Effector CD4-positive, alpha-beta T cell (primary cell): ENCODE measurements around the gene DGLUCY.
"Not testable (repeated sequence)": the region's sequence is repeated elsewhere in the genome, so short reads cannot be mapped to it uniquely, and the experiment has no call there.

Experiments used
- DNase-seq: peaks from one replicate; pipeline ENCODE4 v3.0.0-alpha.2; 2020

The DGLUCY gene

DNA sequence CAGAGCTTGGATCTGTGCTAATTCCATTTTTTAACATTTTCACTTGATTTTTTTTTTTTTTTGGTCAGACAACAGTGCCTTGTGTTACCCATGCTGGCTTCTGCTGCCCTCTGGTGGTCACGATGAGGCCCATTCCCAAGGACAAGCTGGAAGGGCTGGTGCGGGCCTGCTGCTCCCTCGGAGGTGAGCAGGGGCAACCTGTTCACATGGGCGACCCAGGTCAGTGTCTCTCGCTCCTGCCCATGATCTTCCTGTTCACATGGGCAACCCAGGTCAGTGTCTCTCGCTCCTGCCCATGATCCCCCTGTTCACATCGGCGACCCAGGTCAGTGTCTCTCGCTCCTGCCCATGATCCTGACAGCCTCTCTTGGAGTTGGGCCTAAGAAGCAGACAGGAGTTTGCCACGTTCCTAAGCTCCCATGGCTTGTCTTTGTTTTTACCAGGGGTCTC is 59.4 kb downstream of the DGLUCY start:
- DNase-seq, result peak; percentile 71

DNA sequence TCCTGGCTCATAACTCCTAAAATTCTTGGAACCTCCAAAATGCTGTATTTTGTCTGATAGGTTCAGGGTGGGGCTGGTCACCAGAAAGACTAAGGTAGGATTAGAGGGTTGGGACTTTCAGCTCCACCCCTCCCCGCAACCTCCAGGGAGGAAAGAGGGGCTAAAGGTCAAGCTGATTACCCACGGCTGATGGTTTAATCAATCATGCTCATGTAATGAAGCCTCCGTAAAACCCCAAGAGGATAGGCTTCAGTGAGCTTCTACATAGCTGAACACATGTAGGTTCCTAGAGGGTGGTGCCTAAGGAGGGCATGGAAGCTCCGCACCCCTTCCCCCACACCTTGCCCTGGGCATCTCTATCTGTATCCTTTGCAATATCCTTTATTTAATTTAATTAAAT is 60.0 kb downstream of the DGLUCY start:
- DNase-seq, result no peak

DNA sequence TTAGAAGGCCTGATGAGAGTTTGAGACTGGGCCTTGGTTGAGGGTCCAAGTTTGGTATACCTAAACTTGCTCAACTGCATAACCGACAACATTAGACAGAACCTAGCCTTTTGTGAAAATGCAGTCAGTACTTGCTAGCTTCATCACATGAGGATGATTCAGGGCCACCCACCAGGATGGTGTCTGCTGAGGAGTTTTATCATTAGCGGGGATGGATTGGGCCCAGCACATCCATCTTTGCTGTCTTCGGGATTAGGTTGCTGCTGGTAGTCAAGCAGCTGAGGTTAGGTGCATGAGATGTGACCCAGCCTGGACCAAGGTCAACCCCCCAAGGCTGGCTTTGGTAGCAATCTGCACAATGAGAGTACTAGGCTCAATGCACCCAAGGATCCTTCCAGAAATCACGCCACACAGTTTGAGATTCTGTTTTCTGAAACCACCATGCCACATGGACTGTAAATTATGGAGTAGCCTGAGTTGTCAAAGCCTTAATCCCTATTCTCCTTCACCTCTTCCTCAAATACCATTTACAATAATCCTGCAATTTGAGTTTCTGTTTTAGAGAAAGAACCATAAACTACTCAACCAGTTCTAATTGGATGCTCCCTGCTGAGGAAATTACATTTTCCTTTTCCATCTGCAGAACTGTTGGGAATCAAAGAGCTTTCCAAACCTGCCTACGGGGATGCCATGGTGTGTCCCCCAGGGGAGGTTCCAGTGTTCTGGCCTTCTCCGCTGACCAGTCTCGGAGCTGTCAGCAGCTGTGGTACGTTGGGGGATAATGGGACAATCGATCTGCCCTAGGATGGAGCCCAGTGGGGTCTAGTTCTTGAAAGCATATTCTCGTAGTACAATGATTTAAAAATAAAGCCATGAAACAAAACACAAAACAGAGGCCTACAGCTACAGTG is 61.7 kb downstream of the DGLUCY start:
- DNase-seq, result no peak

DNA sequence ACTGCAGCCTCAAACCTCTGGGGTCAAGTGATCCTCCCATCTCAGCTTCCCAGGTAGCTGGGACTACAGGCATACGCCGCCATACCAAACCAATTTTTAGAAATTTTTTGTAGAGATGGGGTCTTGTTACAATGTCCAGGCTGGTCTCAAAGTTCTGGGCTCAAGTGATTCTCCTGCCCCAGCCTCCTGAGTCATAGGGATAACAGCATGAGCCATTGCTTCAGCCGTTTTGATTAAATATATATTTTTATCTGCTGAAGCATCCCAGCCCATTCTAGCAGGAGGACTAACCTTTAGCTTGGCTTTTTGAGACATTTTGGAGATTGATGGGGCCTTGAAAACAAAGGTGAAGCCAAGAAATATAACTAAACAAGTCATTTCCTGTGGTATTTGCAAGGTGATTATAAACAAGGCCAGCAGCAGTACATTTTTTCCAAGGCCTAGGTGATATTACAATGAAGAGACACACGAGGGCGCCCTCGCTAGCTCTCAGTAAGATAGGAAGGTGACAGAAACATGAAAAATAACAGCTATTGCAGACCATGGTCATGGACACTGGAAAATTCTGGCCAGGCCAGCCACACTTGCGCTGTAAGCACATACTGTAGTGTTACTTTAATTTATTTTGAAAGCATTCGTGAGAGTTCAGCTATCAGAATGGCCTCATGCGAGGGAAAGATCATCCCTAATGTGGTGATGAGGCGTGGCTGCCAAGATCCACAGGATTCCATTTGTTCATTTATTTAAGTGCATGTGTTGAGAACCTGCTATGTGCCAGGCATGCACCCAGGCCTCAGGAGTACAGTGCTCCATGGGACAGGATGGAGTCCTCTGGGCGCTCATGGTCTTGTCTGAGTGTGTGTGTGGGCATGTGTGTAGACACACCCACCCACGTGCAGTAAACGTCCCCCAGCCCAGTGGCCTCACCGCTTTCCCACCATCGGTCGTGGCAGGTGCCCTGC is 63.5 kb downstream of the DGLUCY start:
- DNase-seq, result peak; percentile 54

DNA sequence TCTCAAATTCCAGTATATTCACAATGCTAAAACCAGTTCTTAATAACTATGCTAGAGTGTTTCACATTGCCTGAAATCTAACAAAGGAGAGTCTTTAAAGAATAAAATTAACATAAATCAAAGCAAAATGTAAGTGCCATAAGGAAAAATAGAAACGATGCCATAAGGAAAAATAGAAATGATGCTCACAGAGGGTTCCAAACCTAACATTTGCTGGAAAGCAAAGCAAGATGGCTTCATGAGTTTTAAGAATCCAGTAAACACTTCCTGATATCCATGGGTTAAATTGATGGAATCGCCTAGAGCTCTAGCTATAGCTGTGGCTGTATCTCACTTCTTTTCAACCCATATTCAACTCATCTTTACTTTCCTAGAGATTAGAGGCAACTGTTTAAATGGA is 66.7 kb downstream of the DGLUCY start:
- DNase-seq, result no peak

DNA sequence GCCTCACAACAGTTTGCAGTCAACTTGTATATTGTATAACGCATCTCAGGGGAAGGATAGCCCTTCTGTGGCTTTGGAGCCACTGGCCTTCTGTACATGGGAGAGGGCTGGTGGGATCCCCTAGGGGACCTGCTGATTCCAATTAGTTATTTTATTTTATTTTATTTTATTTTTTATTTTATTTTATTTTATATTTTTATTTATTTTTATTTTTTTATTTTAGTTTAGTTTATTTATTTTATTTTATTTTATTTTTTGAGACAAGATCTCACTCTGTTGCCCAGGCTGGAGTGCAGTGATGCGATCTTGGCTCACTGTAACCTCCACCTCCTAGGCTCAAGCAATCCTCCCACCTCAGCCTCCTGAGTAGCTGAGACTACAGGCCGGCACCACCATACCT is 68.9 kb downstream of the DGLUCY start:
- DNase-seq, result not testable (repeated sequence)

DNA sequence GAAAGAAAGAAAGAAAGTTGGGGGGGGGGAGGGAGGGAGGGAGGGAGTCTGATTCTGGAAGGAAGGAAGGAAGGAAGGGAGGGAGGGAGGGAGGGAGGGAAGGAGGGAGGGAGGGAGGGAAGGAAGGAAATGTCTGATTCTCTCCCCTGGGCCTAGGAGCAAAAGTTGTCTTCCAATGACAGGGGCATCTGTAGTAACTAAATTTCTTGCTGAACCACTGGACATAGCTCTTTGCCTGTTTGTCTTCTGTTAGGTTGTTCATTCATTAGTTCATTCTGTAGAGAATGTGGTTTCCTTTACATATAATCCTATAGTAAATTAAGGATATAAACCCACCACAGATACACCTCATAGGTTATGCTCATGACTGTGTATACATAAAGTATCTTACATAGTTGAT is 70.7 kb downstream of the DGLUCY start:
- DNase-seq, result no peak

DNA sequence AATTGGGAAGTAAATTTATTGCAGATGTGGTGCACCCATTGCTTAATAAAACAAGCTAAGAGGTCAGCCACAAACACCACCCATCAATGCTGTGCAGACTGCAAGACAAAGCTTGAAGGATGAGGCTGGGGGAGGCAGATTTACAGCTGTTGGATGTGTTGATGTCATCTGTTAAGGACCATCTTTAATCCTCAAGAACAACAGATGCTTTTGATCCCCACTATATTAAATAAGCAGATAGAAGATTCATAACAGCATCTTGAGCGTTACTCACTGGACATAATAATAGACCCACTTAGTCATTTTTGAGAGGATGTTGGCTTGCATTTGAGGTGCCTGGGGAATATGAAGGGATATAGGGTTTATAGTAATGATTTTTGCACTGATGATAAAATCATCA is 71.8 kb downstream of the DGLUCY start:
- DNase-seq, result no peak

DNA sequence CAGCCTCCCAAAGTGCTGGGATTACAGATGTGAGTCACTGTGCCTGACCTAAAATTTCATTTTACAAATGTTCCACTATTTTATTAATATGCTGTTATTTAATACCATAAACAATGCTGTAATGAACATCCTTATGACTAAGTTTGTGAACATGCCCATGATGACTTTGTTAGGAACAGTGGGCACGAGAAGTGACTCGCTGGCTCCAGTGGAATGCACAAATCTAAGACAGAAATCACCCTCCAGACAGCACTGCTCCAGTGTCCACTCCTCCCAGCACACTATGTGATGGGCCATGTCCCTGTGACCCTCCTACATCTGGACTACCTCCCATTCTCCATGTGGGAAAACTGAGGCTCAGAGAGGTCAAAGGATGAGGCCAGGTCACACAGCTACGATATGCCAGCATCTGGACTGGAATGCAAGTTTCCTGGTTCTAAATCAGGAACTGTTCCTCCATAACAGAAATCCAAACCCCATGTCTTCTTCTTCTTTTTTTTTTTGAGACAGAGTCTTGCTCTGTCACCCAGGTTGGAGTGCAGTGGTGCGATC is 72.7 kb downstream of the DGLUCY start:
- DNase-seq, result no peak

DNA sequence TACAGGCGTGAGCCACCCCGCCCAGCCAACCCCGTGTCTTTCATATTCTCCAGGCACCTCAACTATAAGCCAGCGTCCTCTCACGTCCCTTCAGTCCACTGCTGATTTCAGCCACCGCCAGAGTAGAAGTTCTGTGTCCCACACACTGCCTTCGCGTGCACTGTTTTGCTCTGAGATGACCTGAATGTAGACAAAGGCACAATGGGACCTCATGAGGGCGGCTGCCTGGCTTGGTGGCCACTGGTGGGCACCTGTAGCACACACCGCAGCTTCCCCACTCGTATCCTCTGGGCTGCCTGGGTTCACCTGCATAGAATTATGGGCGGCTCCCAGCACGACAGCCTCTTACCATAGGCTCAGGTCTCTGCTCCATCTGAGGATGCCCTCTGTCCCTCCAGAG is 73.4 kb downstream of the DGLUCY start:
- no peak for DNase-seq

DNA sequence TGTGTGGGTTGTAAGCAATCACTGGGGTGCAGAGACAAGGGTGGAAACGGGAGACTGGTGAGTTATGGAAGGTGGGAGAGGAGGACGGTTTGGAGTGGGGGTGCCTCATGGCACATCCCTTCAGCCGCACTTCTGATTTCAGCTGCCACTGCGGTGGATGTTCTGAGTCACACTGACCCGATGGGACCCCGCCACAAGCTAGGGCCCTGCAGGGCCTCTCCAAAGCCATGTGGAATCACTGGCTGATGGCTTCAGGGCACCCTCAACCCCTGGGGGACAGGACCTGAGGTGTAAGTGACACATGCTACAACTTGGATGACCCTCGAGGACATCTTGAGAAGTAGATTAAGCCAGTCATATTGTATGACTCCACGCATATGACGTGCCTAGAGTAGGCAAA is 77.0 kb downstream of the DGLUCY start:
- no peak for DNase-seq

DNA sequence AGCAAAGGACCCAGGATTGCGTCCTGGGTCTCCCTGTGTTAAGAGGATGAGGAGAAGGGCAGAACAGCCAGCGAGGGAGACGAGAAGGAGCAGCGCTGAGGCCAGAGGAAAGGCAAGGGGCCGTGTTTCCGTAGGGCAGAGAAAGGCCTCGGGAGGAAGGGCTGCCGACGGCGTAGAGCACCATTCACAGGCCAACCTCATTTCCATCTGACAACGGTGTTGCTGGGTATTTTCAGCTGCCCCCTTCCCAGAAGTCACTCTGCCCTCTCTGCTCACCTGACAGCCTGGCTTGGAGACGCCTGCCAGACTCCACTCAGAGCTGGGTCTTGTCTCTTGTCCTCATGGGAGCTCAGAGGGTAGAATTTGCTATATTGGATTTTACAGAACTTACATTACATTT is 79.2 kb downstream of the DGLUCY start:
- no peak for DNase-seq

DNA sequence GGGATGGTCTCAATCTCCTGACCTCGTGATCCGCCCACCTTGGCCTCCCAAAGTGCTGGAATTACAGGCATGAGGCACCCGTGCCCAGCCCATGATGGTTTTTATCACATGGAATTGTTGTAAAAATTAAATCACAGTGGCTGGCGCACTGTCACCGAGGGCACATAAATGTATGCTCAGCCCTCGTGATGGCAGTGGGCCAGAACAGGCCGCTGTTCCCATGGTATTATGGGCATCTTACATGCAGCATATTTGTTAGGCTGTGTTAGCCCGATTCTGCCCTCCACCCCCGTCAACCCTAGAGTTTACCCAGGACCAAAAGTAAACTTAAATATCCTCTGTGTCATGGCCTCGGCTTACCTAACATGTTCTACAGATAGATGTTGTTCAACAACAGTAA is 82.0 kb downstream of the DGLUCY start:
- DNase-seq, result no peak

DNA sequence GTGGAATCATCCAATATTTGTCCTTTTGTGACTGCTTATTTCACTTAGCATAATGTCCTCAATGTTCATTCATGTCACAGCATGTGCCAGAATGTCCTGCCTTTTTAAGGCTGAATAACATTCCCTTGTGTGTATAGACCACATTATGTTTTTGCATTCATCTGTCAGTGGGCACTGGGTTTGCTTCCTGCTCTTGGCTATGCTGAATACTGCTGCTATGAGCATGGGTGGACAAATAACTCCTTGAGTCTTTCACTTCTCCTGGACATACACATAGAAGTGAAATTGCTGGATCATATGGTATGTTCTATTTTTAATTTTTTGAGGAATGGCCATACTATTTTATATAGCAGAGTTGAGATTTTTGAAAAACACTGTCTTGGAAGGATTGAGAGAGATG is 83.8 kb downstream of the DGLUCY start:
- DNase-seq, result no peak

DNA sequence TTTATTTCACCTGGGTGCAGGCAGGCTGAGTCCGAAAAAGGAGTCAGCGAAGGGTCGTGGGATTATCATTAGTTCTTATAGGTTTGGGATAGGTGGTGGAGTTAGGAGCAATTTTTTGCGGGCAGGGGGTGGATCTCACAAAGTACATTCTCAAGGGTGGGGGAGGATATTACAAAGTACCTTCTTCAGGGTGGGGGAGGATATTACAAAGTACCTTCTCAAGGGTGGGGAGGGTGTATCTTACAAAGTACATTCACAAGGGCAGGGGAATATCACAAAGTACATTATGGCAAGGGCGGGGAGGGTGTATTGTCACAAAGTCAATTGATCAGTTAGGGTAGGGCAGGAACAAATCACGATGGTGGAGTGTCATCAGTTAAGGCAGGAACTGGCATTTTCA is 86.9 kb downstream of the DGLUCY start:
- DNase-seq, result not testable (repeated sequence)

DNA sequence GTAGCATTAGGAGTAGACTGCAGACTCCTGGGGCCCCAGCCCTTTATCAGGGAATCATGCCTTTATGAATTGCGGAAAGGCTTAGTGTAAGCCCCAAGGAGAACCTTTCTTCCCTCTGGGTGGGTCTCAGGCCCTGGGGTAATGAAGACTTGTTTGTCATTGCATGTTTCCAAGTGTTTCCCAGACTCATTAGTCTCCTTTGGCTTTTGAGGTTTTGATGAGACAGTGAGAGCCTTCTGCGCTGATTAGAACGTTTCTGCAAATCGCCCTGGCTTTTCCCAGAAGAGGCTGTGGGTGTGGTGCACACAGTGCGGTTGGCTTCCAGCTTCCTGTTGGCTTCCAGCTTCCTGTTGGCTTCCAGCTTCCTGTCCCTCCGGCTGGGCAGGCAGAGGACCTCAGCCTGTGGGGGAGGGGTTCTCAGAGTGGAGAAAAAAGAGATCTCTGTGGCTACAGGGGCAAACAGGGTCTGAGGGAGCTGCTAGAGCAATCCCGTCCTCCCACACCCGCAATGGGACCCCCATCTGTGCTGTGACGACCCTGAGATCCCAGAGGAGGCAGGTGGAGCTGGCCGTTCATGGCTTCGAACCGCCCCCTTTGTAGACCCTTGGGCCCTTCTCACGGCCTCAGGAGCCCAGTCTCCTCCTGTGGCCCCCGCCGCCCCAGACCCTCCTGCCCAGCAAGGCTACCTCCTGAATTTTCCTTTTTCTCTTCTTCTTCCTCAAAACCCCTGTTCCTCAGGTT is 88.5 kb downstream of the DGLUCY start:
- no peak for DNase-seq

DNA sequence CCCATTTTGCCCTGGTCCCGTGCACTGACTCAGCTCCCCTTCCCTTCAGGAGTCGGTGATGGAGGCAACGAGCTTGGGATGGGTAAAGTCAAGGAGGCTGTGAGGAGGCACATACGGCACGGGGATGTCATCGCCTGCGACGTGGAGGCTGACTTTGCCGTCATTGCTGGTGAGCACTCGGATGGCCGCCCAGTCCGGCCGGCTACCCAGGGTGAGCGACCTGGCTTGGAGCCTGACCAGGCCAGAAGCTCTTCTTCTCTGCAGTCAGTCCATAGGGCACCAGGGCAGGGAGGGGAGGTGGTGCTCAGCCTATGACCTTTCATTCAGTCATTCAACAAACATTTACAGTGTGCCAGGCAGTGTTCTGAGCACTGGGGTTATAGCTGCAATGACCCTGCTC is 90.8 kb downstream of the DGLUCY start:
- no peak for DNase-seq

DNA sequence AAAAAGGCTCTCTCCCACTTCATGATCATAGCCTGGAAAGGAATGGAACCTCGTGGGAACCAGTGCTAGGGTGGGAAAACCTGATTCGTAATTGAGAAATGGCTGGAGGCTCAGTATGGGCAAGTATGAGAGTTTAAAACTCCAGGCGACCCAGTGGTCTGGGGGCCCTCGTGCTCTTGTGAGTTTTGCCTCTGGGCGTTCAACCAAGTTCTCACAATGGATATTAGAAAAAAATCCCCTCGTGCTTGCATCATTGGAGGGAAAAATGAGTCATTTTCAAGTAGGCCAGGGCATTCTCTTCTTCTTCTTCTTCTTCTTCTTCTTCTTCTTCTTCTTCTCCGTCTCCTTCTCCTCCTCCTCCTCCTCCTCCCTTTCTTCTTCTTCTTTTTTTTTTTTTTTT is 91.6 kb downstream of the DGLUCY start:
- no peak for DNase-seq

DNA sequence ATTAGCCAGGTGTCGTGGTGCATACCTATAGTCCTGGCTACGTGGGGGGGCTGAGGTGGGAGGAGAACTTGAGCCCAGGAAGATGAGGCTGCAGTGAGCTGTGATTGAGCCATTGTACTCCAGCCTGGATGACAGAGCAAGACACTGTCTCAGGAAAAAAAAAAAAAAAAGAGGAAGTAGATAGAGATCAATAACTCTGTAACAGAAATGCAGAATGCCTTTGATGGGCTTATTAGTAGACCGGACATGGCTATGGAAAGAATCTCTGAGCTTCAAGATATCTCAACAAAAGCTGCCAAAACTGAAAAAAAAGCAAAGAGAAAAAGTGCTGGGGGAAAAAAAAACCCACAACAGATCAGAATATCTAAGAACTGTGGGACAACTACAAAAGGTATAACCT is 93.1 kb downstream of the DGLUCY start:
- DNase-seq, result no peak

DNA sequence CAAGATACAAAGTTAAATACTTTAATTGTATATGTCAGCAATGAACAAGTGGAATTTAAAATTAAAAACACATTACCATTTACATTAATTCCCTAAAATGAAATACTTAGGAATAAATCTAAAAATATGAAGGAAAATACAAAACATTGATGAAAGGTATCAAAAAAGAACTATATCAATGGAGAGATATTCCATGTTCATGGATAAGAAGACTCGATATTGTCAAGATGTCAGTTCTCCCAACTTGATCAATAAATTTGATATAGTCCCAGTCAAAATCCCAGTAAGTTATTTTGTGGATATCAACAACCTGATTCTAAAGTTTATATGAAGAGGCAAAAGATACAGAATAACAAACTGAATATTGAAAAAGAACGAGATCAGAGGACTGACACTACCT is 97.1 kb downstream of the DGLUCY start:
- DNase-seq, result no peak

DNA sequence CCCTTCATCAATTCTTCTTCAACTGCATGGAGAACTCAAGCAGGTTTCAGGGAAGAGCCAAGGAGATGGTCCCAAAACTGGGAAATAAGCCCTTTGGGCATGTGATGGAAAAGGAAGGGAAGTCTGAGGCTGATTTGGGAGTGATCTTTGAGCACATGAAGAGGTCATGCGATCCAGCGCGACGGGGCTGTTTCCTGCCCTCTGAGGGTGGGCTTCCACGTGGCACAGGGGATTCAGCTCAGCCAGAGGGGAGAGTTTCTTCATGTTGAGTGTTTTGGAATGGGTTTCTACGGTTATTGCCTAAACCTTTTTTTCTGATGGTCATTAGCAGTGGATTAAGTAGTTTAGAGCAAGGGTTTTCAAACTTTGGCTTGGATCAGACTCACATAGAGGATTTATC is 100.4 kb downstream of the DGLUCY start:
- DNase-seq, result no peak

DNA sequence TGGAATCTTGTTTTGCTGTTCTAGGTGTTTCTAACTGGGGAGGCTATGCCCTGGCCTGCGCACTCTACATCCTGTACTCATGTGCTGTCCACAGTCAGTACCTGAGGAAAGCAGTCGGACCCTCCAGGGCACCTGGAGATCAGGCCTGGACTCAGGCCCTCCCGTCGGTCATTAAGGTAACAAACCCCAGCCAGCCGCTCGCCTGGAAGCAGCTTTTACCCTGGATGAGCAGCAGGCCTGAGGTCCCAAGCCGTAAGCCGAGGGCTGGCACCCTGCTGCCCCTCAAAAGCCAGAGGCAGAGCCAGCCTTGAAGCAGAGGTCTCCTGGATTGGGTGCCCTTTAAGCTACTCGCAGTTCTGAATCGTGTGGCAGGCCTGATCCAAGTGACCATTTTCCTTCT is 101.5 kb downstream of the DGLUCY start:
- DNase-seq, result no peak
